GM21515 (cell line): ENCODE measurements around the gene ZNF525.
"Not testable (repeated sequence)": the region's sequence is repeated elsewhere in the genome, so short reads cannot be mapped to it uniquely, and the experiment has no call there.

Source experiments
- ATAC-seq: cut with Tn5 transposase; IDR thresholded peaks from one replicate; pipeline ENCODE4 v1.9.1; 2021; ENCODE audit not compliant: unreplicated experiment

The ZNF525 gene

DNA sequence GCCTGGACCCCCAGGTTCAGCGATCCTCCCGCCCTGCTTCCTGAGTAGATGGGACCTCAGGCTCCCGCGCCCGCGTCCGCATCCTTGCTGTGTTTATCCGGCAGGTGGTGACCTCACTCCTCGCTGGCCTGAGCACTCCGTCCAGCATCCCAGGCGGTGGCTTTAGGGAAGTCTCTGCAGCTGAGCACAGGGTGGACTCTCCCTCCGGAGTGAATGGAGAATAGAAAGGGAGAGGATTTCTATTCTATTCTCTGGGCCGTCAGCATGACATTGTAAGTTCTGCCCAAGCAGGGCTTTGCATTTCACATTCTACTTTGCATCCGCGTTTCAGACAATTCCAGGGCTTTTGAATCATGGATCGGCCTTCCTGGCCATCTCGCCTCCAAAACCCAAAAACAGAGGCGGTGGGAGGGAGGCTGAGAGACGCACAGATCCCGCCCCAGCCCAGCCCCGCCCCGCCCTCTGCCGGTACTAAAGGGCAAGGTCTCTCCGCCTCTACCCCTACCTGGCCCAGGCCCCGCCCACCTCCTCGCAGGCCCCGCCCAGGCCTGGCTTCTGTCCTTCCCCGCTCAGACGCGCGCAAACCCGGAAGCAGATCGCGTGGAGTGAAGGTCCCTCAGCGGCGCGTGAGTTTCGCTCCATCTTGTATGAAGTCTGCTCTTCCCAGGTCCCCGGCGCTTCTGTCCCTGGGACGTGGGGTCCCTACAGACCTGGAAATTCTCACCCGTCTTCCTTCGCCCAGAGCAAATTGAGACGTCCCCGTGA, at the start of gene ZNF525:
Gene ZNF525 (plus strand): TSS at position 572 of the 765 bp plus-strand sequence. CDS start 6,577 bp downstream, outside the sequence.
- peak; percentile 96 for ATAC-seq

DNA sequence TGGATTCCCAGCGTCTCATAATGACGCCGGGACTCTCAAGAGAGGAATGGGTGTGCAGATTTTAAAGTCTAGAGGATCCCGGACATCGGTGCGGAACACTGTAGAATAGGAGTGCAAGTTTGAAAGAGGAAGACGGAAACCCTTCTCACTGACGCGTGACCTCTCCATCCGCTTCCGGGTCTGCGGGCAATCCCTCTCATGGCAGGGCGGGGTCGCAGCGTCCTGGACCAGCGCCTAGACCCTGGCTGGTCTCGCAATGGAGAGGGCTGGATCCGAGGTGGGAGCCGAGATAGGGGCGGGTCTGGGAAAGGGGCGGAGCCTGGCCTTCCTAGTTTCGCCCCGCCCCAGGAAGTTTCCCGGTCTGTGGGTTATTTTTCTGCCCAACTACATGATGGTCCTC, 36.5 kb upstream of the ZNF525 start:
- no peak for ATAC-seq

DNA sequence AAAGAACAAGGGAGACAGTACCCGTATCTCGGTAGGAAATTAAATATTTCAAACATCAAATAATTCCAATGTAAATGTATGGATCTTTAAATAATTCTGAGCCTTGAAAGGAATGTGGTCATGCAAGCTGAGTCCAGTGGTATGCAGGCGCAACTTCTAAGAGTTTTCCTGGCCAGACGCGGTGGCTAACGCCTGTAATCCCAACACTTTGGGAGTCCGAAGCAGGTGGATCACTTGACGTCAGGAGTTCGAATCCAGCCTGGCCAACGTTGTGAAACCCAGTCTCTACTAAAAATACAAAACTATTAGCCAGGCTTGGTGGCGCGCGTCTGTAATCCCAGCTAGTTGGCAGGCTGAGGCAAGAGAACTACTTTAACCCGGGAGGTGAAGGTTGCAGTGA, 33.0 kb upstream of the ZNF525 start:
- ATAC-seq, result no peak

DNA sequence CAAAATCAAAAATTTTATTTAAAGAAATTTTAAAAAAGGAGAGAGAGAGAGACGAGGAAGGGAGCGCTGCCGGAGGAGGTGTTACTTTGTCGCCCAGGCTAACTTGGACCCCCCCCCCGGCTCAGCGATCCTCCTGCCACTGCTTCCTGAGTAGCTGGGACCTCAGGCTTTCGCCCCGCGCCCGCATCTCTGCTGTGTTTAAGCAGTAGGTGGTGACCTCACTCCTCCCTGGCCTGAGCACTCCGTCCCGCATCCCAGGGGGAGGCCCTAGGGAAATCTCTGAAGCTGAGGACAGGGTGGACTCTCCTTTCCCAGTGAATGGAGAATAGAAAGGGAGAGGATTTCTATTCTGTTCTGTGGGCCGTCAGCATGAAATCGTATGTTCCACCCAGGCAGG, 32.4 kb upstream of the ZNF525 start:
- ATAC-seq, result no peak

DNA sequence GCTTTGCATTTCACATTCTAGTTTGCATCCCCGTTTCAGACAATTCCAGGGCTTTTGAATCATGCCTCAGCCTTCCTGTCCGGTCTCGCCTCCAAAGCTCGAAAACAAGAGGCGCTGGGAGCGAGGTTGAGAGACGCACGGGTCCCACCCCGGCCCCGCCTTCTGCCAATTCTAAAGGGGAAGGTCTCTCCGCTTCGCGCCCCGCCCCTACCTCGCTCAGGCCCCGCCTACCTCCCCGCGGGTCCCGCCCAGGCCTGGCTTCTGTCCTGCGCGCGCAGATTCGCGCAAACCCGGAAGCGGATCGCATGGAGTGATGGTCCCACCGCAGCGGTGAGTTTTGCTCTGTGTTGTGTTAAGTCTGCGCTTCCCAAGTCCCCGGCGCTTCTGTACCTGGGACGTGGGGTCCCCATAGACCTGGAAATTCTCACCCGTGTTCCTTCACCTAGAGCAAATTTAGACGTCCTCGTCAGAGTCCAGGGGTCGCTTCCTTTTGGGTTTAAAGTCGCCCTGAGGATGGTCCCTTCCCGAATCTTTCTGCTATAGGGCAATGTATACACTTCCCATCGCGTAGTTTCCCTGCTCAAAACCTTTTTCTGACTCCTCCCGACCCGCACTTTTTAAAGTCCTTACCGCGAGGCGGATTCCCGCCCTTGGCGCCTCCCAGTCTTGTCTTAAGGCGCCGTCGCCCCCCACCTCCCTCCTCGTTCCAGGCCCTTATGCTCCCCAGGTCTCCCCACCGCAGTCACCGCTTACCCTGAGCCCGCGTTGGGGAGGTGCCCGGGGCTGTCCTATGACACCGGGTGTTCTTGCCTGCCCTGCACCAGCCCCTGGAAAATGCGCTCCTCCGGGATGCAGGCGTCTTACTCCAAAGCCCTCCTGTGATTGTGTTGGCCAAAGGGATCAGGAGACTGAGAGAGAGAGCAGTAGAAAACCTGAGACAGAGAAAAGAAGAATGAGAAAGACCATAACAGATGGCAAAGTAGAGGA, 31.7 kb upstream of the ZNF525 start, which contains the start of gene ZNF845:
Gene ZNF845 (plus strand): TSS at position 287 of the 987 bp plus-strand sequence. CDS start 7,559 bp downstream, outside the sequence.
- ATAC-seq, result peak; percentile 97

DNA sequence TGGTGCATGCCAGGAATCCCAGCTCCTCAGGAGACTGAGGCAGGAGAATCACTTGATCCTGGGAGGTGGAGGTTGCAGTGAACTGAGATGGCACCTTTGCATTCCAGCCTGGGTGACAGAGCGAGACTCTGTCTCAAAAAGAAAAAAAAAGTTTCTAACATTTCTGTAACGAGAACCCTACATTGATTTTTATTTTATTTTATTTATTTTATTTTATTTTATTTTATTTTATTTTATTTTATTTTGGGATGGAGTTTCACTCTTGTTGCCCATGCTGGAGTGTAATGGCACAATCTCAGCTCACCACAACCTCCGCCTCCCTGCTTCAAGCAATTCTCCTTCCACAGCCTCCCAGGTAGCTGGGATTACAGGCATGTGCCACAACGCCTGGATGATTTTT, 21.1 kb upstream of the ZNF525 start:
- ATAC-seq, result not testable (repeated sequence)

DNA sequence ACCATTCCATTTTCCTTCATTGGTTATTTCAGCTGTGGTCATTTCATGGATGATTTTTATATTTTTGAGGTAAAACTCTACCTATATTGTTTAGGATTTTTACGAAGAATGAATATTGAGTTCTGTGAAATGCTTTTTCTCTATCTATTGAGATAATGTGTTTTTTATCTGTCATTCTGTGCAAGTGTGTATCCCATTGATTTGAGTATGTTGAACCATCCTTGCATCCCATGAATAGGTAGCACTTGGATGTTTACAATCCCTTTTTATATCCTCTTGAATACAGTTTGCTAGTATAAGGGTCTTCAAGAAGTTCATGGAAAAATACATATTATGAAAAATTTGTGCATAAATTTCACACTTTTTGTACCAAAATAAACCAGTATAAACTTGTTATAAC, 9.8 kb upstream of the ZNF525 start:
- ATAC-seq, result no peak

DNA sequence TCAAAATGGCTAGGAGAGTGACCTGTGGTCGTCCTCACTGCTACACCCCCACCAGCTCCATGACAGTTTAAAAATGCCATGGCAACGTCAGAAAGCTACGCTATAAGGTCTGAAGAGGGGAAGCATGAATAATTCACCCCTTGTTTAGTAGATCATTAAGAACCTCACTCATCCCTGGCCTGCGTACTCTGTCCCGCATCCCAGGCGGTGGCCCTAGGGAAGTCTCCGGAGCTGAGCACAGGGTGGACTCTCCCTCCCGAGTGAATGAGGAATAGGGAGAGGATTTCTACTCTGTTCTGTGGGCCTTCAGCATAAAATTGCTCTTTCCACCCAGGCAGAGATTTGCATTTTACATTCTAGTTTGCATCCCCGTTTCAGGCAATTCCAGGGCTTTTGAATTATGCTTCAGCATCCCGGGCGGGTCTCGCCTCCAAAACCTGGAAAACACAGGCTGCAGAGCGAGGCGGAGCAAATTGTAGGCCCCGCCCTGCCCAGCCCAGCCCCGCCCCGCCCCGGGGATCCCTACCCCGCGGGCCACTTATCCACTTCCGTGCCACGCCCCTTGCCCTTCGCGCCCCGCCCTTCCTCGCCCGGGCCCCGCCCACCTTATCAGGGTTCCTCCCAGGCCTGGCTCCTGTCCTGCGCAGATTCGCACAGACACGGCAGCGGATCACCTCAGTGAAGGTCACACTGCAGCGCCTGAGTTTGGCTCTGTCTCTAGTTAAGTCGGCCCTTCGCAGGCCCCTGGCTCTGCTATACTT, 7.5 kb upstream of the ZNF525 start:
- no peak for ATAC-seq

DNA sequence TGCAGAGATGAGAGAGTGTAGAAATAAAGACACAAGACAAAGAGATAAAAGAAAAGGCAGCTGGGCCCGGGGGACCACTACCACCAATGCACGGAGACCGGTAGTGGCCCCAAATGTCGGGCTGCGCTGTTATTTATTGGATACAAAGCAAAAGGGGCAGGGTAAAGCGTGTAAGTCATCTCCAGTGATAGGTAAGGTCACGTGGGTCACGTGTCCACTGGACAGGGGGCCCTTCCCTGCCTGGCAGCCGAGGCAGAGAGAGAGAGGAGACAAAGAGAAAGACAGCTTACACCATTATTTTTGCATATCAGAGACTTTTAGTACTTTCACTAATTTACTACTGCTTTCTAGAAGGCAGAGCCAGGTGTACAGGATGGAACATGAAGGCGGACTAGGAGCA, 5.4 kb upstream of the ZNF525 start:
- not testable (repeated sequence) for ATAC-seq

DNA sequence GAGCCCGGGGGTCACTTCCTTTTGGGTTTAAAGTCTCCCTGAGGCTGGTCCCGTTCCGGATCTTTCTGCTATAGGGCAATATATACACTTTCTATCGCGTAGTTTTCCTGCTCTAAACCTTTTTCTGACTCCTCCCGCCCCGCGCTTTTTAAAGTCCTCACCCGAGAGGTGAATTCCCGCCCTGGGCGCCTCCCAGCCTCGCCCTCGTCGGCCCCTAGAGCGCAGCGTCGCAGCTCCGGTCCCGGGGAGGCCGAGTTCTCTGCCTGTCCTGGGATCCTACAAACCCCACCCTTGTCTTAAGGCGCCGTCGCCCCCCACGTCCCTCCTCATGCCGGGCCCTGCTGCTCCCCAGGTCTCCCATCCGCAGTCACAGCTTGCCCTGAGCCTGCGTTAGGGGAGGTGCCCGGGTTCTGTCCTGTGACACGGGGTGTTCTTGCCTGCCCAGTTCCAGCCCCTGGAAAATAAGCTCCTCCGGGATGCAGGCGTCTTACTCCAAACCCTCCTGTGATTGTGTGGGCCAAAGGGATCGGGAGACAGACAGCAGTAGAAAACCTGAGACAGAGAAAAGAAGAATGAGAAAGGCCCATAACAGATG, 491 bp downstream of the ZNF525 start:
- peak; percentile 40 for ATAC-seq

DNA sequence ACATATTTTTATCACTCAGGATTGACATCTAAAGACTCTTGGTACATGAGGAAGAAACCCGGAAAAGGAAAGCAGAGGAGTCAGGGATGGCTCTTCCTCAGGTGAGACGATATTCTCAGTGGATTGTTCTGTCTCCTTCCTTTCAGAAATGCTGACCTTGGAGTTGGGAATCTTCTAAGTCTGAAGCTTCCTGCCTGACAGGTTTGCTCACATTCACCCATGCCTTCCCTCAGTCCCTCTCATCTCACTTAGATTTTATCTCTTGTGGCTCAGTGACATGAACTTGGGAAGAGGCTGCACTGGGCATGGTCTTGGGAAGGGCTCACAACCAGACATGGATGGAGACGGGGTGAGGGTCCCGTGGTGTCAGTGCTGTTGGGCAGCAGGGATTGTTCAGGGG, 6.7 kb downstream of the ZNF525 start:
- no peak for ATAC-seq

DNA sequence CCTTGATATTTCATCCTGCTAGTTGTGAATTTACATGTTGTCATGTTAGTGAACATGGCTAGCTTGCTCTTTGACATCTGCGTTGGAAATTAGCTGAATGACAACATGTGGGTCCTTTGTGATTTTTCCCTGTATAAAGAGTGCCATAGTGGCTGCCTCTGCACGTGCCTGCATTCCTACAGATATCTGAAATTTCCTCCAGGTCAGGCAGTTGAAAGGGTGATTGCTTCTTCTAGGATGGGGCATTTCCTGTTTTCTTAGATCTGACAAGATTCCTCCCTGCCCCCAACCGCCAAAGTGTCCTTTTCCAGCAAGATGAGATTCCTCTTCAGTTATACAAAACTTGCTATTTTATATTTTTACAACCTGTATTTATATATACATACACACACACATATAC, 8.8 kb downstream of the ZNF525 start:
- ATAC-seq, result no peak

DNA sequence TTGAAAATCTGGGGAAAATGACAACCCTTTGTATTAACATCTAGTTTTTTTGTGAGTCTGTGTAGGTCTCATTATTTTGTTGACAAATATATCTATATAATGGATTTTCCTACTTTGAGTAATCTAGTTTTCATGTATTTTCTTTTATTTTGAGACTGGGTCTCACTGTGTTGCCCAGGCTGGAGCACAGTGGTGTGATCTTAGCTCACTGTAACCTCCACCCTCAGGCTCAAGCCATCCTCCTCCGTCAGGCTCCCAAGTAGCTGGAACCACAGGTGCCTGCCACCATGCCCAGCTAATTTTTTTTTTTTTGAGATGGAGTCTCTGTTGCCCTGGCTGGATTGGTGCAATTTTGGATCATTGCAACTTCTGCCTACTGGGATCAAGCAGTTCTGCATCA, 9.2 kb downstream of the ZNF525 start:
- ATAC-seq, result no peak

DNA sequence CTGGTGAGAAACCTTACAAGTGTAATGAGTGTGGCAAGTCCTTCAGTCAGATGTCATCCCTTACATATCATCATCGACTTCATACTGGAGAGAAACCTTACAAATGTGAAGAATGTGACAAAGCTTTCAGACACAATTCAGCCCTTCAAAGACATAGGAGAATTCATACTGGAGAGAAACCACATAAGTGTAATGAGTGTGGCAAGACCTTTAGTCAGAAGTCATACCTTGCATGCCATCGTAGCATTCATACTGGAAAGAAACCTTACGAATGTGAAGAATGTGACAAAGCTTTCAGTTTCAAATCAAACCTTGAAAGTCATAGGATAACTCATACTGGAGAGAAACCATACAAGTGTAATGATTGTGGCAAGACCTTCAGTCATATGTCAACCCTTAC, 15.9 kb downstream of the ZNF525 start:
- no peak for ATAC-seq

DNA sequence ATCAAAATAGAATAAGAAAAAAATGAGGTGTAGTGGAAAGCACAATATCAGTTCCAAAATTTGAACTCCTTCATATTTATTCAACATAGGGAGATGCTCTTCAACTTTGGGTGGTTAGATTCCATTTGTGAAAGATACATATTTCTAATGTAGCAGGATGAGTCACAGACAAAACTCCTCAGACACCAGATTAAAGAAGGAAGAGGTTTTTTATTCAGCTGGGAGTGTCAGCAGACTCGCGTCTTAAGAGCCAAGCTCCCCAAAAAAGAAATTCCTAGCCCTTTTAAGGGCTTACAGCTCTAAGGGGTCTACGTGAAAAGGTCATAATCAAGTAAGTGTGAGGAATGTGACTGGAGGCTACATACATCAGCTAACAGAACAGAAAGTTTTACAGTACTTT, 22.7 kb downstream of the ZNF525 start:
- no peak for ATAC-seq

DNA sequence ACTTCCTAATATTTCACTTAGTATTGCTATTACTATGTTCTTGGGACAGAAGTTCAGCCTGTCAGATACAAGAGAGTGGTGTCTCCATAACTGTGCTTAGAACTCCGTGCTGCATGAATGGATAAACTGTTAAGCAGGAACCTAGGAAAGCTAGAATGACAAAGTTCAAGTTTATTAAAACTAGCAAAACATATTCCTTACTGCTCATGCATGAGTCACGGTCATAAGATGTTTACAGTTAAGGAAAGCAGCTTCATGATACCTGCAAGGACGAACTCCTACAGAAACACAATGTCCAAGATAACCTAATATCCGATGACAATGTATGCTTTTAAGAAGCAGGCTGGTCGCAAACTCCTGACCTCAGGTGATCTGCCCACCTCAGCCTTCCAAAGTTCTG, 23.4 kb downstream of the ZNF525 start:
- ATAC-seq, result no peak

DNA sequence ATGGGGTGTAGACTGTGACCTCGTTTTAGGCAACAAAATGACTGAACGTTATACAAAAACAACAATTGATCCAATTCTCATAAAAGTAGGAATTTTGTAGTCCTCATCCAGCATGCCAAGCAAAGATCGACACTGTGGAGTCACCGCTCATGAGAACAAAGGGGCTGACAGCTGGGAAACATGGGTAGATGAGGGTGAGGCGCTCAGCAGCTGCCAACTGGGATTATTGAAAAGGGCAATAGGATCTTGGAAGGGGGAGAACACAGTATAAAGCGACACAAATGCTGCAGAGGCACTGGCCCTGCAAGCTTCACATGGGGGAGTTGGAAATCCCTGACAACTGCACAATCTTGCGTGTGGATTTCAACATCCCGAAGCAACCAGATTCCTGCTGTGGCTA, 24.1 kb downstream of the ZNF525 start:
- no peak for ATAC-seq

DNA sequence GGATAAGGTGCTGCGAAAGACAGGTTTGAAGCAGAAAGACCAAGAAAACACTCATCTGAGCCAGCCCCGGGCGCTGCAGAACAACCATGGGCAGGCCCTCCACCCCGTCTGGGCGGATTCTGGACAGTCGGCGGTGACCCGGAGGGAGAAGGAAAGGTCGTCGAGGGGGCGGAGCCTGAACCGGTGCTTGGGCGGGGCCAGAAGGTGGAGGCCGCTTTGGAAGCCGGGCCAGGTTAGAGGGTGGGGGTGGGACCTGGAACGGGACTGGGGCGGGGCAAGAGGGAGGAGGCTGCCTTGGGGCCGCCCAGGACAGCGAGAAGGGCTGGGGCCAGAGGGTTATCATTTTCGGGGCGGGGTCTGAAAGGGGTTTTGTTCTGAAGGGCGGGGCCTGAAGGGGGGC, 24.5 kb downstream of the ZNF525 start:
- no peak for ATAC-seq

DNA sequence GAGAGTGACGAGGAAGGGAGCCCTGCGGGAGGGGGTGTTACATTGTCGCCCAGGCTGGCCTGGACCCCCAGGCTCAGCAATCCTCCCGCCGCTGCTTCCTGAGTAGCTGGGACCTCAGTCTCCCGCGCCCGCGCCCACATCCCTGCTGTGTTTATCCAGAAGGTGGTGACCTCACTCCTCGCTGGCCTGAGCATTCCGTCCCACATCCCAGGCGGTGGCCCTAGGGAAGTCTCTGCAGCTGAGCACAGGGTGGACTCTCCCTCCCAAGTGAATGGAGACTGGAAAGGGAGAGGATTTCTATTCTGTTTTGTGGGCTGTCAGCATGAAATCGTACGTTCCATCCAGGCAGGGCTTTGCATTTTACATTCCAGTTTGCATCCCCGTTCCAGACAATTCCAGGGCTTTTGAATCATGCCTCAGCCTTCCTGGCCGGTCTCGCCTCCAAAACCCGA, 29.0 kb downstream of the ZNF525 start:
- ATAC-seq, result no peak

DNA sequence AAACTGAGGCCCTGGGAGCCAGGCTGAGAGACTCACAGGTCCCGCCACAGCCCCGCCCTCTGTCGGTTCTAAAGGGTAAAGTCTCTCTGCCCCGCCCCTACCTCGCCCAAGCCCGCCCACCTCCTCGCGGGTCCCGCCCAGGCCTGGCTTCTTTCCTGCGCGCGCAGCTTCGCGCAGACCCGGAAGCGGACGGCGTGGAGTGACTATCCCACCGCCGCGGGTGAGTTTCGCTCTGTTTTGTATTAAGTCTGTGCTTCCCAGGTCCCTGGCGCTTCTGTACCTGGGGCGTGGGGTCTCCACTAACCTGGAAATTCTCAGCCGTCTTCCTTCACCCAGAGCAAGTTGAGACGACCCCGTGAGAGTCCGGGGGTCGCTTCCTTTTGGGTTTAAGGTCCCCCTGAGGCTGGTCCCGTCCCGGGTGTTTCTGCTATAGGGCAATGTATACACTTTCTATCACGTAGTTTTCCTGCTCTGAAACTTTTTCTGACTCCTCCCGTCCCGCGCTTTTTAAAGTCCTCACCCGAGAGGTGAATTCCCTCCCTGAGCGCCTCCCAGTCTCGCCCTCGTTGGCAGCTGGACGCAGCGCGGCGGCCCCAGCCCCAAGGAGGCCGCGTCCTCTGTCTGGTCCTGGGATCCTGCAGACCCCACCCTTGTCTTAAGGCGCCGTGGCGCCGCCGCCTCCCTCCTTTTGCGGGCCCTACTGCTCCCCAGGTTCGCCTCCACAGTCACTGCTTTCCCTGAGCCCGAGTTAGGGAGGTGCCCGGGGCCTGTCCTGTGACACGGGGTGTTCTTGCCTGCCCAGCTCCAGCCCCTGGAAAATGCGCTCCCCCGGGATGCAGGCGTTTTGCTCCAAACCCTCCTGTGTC, 29.7 kb downstream of the ZNF525 start, which contains the start of gene ZNF765:
Gene ZNF765 (plus strand): TSS at position 176 of the 866 bp plus-strand sequence. CDS start 2,867 bp downstream, outside the sequence.
- peak; percentile 77 for ATAC-seq
